Retina (tissue), 1 donor: ENCODE data around the gene FAM13B.
"Not testable (repeated sequence)": the region's sequence is repeated elsewhere in the genome, so short reads cannot be mapped to it uniquely, and the experiment has no call there.

Experiments
- DNase-seq: peaks from one replicate; pipeline ENCODE4 v3.0.0-alpha.2; 2016

FAM13B gene

DNA sequence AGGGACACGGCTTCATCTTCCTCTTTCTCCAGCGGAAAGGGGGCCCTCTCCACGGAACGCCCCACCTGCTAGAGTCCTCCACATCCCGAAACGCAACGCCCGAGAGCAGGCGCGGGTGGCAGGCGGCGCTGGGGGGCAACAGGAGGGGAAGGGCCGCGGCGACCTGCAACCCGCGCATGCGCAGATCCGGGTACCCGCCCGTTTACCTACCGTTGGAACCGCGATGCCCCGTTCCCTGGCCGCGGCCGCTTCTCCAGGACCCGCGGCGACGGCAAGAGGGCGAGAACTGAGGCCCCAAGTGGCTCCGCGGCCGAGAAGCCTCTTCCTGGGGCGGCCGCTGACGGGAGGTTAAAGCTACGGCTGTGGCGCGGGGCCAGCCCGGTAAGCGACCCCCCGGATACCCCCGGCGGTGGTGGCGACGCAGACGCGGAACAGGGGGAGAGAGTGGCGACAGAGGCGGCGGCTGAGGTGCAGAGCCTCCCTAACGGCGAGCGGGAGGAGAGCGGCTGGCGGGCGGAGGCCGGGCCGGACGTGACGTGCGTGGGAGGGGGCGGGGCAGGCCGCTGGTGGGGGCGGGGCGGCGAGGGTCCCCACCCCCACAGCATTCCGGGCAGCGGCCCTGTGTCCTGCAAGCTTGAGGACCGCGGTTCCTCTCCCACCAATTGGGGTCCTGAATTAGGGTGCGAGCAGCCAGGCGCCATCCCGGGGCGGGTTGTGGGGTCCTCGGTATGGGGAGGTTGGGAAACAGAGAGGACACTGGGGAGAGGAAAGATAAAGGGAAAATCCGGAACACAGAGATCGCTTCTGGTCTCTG, at the start of gene FAM13B:
Gene FAM13B (minus strand): TSS at position 508 of the 814 bp plus-strand sequence. CDS start 13,968 bp downstream, outside the sequence.
- peak; percentile 96 for DNase-seq

DNA sequence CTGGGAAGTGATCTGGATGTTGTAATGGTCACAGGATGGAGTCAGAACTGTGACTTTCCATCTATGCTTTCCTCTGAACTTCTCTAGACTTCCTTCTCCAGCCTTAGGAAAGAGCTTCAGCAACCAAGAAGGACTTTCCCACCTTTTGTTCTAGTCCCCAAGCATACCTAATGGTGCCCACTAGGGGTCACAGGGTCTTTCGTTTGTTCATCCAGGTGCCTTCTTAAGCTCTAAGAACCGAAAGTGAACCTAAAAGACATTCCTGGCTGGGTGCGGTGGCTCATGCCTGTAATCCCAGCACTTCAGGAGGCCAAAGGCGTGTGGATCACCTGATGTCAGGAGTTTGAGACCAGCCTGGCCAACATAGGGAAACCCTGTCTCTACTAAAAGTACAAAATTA, 49.2 kb upstream of the FAM13B start:
- no peak for DNase-seq

- no peak for DNase-seq
Measured at GRCh38 chr5:138078006-138078643, 45.2 kb upstream of the FAM13B start.

DNA sequence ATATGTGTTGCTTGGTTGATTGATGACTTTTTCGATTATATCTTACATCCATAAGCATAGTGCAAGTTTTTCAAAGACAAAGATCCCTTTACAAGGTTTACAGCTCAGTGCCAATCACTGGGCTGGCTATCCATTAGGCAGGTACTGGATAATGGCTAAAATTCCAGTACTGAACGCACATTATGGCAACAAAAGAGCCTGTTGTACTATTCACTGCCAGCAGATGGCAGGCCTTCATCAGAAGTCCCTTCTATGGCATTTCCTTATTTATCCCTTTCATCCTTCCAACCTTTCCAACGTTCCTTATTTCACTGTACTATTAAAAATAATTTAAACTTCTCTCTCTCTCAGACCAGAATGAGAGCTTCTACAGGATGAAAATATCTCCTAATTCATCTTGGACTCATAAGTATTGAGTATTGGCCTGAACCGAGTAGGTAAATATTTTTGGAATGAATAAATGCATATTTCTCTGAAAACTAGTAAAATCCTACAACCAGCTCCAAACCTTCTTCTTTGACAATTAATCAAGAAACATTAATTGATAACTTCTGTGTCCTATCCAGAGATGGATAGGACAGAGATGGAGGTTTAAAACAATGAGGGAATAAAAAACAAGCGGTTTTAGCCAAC, 44.3 kb upstream of the FAM13B start:
- peak; percentile 53 for DNase-seq

DNA sequence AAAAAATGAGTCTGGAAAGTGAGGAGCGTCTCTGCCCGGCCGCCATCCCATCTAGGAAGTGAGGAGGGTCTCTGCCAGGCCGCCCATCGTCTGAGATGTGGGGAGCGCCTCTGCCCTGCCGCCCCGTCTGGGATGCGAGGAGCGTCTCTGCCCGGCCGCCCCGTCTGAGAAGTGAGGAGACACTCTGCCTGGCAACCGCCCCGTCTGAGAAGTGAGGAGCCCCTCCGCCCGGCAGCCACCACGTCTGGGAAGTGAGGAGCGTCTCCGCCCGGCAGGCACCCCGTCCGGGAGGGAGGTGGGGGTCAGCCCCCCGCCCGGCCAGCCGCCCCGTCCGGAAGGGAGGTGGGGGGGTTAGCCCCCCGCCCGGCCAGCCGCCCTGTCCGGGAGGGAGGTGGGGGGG, 37.1 kb upstream of the FAM13B start:
- not testable (repeated sequence) for DNase-seq

GRCh38 chr5:138068742-138069600, 36.1 kb upstream of the FAM13B start:
- DNase-seq, result peak; percentile 39

DNA sequence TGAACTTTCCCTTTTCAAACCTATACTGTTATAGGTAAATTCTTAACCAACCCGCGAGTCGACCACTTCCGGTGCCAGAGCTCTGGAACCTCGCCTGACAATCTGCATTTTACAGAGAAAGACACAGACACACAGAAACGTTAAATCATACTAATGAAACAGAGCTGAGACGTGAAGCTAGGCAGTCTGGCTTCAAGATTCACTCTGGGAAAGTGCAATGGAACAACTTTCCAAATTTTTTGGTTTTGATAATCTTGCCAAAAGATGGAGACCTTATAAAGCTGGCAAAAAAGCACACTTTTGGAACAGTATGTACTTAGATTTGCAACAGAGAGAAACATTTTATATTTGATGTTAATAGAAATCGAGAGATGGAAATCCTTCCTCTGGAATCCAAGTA, 35.1 kb upstream of the FAM13B start:
- no peak for DNase-seq

GRCh38 chr5:138065102-138065501, 32.2 kb upstream of the FAM13B start:
- no peak for DNase-seq

DNA sequence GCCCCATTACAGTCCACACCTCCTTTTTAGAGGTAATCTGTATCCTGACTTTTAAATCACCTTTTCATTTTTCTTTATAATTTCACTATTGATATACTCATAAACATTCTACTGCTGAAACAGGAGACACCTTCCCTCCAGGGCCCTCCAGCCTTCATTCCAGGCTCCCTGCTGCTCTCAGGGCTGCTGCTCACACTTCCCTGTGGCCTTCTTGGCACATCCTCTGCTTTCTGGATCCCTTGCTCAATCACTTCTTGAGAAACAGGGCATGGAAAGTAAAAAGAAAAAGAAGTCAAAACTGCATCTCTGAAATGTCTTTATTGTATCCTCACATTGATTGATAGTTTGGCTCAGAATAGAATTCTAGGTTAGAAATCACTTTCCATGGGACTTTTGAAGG, 31.6 kb upstream of the FAM13B start:
- no peak for DNase-seq

DNA sequence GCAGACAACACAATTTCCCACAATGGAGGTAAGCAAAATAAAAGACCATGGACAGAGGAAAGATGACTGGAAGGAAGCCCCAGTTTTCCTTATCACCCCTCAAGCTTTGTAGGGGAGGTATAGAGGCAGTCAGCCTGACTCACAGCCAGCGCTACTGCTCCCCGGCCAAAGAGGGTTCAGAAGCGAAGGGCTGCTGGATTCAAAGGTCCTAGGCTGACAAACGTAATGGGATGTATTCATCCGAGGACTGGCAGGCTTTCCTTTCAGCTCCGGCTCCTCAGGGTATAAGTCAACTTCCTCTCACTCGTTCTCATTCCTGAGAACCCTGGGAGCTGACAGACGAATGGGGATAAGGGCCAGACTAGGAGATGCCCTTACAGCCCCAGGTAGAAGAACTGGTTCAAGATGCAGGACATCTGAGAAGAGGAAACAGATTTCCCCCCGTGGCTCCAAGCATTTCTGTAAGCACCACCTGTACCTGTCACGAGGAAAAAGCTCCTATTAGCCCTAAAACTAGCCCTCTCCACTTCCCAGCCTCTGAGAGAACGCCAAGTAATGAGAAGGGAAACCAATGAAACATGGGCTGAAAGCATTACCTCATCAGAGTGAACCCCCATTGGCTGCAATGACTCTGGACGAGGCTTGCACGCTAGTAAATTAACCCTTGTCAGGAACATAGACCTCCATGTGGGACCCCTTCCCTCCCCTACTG, 22.1 kb upstream of the FAM13B start:
- DNase-seq, result peak; percentile 30

- no peak for DNase-seq
Measured at GRCh38 chr5:138054206-138054605, 21.3 kb upstream of the FAM13B start.

- no peak for DNase-seq
Measured at GRCh38 chr5:138053554-138053953, 20.7 kb upstream of the FAM13B start.

- not testable (repeated sequence) for DNase-seq
Measured at GRCh38 chr5:138052718-138053117, 19.8 kb upstream of the FAM13B start.

GRCh38 chr5:138051441-138052296, 18.8 kb upstream of the FAM13B start:
- DNase-seq, result no peak

DNA sequence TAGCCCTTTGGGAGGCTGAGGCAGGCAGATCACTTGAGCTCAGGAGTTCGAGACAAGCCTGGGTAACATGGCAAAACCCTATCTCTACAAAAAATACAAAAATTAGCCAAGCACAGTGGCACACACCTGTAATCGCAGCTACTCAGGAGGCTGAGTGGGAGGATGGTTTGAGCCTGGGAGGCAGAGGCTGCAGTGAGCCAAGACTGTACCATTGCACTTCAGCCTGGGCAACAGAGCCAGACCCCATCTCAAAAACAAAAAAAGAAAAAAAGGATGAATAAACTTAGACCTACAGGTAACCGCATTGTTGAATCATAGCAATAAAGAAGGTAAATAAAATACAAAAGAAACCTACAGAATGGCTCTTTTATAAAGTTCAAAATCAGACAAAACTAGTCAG, 12.4 kb upstream of the FAM13B start:
- DNase-seq, result not testable (repeated sequence)

GRCh38 chr5:138038826-138039225, 5.9 kb upstream of the FAM13B start:
- no peak for DNase-seq

DNA sequence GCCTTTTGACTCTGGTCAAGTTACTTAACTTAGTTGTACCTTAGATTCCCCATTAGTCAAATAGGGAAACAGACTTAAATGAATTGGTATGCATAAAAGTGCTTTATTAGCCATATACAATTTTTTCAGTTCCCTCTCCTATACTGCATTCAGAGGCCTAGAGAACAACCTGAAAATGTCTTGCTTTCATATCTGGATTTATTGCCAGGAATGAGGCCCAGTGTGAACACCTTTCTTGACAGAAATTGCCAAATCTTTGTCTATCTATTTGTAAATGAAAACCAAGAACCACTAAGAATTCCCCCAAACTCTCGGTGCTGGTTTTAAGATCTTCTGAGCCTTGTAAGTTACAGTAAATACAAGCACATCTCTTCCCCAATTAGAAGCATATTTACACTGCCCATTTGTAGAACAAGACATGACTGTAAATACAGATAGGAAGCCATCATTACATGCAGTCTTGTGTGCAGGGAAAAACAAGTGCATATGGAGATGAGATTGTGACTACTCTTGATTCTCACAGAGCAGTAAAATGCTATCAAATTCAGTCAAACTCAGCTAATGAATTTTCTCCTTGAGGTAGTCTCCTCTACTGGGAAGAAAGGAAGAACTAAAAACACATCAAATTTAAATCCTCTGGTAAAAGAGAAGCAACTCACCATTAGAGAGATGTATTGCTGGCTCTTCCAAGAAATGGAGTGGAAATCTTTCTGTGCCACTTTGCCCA, 5.2 kb upstream of the FAM13B start:
- DNase-seq, result no peak

DNA sequence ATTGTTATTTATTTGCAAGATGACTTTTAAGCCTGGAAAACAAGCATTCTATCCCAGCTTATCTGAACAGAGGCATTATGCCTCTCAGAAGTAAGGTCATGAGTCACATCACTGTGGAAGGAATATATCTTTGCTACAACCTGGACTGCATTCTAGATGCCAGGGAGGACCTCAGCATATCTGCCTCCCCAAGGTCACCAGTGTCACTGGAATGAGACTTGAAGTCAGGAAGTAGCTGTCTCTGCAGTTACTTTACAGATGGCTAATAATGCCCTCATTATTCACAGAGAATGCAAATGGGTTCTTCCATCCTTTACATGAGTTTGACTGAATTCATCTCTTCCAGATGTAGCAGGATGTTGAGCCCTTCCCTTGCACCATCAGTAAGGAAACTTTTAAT, 4.4 kb upstream of the FAM13B start:
- DNase-seq, result no peak

DNA sequence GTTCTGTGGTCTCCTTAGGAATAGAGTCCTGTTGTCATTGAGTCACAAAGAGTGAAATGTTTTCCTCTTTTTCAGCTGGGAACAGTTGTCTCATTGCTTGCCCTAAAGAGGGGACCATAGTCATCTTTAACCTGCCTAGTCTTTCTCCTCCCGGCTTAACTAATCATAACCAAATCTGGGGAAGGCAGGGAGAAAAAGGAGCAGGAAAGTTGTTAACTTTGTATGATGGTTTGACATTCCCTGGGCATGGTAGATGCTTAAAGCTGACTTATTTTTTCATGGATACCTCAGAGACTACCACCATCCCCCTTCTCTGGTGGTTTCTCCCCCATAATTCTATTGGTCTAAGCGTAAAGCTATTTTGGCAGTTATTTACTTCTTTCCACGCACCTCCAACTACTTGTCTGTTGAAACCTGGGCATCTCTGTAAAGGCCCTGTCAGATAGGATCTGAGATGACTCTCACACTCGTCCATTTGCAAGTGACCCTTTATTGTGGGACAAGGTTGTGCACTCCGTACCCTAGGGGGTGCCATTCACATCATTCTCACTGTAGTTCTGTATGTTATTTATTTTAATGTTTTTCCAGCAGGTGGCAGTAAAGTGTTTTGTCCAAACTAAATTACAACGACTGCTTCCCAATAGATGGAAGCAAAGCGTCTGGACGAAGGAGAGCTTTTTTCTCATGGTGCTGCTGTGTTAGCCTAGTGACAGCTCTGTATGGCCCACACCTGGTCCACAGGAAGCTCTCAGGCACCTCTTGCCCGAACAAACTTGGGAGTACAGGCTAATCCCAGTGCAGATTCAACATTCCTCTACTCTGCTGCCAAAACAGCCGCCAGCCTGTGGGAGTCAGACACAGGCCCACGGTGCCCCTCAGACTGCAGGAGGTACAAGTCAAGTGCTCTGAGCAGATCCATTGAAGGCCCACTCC, 3.0 kb upstream of the FAM13B start:
- peak; percentile 71 for DNase-seq
